CD4-positive, alpha-beta T cell treated with Interleukin-15 for 1 hour (primary cell): ENCODE results near the gene EEF1AKMT1.
"Not testable (repeated sequence)": the region's sequence is repeated elsewhere in the genome, so short reads cannot be mapped to it uniquely, and the experiment has no call there.

Experiments used
- DNase-seq: peaks from one replicate; pipeline ENCODE4 v3.0.0-alpha.2; 2020

Gene EEF1AKMT1

GRCh38 chr13:20689291-20689690 lies 84.5 kb downstream of the EEF1AKMT1 start:
- no peak for DNase-seq

GRCh38 chr13:20686863-20687579 lies 86.7 kb downstream of the EEF1AKMT1 start:
- no peak for DNase-seq

- DNase-seq: no peak
These were observed 87.6 kb downstream of the EEF1AKMT1 start for GRCh38 chr13:20686167-20686566.

- DNase-seq: no peak
These were observed 88.7 kb downstream of the EEF1AKMT1 start for GRCh38 chr13:20685092-20685491.

- no peak for DNase-seq
These were observed 89.2 kb downstream of the EEF1AKMT1 start for GRCh38 chr13:20684546-20684945.

- DNase-seq: no peak
These were observed 89.7 kb downstream of the EEF1AKMT1 start for GRCh38 chr13:20684041-20684440.

- DNase-seq: no peak
These were observed 91.7 kb downstream of the EEF1AKMT1 start for GRCh38 chr13:20682061-20682460.

- DNase-seq: not testable (repeated sequence)
These were observed 92.3 kb downstream of the EEF1AKMT1 start for GRCh38 chr13:20681481-20681880.

- no peak for DNase-seq
These were observed 93.2 kb downstream of the EEF1AKMT1 start for GRCh38 chr13:20680416-20681080.

- DNase-seq: no peak
These were observed 93.9 kb downstream of the EEF1AKMT1 start for GRCh38 chr13:20679879-20680278.
